ENCODE results near the gene PDE1A.

Gene PDE1A

DNA sequence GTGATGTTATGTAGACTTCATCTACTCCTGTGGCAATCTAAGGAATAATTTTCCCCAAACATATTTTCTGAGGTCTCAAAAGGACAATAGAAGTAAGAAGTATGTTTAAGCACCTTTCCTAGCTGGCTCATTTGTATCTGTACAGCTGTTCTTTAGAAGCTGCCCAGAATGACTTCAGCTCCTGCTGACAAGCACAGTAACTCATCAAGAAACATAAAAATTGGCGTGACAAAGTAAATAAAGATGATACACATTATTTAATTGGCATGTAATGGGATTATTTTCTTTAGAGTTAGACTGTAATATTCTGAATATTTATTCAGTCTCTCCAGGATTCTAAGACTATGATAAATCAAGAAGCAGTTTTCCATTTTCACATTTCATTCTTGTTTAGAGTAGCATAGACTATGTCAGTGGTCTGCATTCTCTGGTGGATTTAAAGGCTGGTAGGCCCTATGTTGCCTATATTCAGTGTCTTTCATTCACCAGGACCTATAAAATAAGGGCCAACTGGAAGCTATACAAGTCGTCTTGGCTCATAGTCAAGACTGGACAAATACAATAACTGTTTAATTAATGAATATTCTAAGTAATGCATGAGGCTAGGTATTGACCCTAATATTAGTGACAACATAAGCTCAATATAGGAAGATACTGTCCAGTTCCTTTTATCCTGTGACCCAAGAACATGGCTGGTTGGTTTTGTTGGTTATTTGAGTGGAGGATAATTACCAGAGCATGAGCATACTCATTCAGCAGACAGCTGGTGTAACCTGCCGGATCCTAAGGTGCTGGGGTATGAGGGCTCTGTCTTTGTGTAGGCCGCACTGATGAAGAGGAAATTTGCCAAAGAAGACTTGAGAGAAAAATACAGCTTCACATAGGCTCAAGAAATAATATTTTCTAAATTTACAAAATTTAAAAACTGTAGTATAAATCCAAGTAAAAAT lies 107.0 kb downstream of the PDE1A start:
- TF ChIP-seq, protein P1, sequence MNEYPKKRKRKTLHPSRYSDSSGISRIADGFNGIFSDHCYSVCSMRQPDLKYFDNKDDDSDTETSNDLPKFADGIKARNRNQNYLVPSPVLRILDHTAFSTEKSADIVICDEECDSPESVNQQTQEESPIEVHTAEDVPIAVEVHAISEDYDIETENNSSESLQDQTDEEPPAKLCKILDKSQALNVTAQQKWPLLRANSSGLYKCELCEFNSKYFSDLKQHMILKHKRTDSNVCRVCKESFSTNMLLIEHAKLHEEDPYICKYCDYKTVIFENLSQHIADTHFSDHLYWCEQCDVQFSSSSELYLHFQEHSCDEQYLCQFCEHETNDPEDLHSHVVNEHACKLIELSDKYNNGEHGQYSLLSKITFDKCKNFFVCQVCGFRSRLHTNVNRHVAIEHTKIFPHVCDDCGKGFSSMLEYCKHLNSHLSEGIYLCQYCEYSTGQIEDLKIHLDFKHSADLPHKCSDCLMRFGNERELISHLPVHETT (tag by site-specific recombination; IDR thresholded peaks at IDR 0.05), result no peak
- TF ChIP-seq ZNF366 (tag by site-specific recombination; conservative IDR thresholded peaks at IDR 0.05) (0 out of 2 replicates have a peak, but pooled peaks have one; percentile 16), ZNF2 (tag by site-specific recombination; IDR thresholded peaks at IDR 0.05) (no peak), ZEB2 (tag by site-specific recombination; IDR thresholded peaks at IDR 0.05) (peak; percentile 36; the same call in 1 of the 2 replicates), ZNF175 (tag by site-specific recombination; IDR thresholded peaks at IDR 0.05) (no peak)
- Histone ChIP-seq H3K9me3 (ENCODE audit: control insufficient read depth, insufficient read depth, low read depth, low read length) (no peaks in the 10 kb centered on the region), H3K4me3 (ENCODE audit: low read depth, low read length) (no peak overlapping the region), H3K4me1 (ENCODE audit: control insufficient read depth, insufficient read depth, low read length) (0 out of 2 replicates have a peak, but pooled peaks cover 2% of the 10 kb centered on the region), H3K36me3 (ENCODE audit: control insufficient read depth in 2 of 2, insufficient read depth in 1 of 2, low read length in 2 of 2) (no peaks in the 10 kb centered on the region), H3K27ac (ENCODE audit: extremely low read depth, low read depth, low read length) (no peak overlapping the region)
- ChIA-PET CTCF (interaction anchor here (0.7 to 1.0 kb wide), 2 partner anchors 329 to 1258 kb away, joined by 3 to 4 read pairs; no protein-coding TSS in a partner anchor), POLR2A (no interaction called here)

DNA sequence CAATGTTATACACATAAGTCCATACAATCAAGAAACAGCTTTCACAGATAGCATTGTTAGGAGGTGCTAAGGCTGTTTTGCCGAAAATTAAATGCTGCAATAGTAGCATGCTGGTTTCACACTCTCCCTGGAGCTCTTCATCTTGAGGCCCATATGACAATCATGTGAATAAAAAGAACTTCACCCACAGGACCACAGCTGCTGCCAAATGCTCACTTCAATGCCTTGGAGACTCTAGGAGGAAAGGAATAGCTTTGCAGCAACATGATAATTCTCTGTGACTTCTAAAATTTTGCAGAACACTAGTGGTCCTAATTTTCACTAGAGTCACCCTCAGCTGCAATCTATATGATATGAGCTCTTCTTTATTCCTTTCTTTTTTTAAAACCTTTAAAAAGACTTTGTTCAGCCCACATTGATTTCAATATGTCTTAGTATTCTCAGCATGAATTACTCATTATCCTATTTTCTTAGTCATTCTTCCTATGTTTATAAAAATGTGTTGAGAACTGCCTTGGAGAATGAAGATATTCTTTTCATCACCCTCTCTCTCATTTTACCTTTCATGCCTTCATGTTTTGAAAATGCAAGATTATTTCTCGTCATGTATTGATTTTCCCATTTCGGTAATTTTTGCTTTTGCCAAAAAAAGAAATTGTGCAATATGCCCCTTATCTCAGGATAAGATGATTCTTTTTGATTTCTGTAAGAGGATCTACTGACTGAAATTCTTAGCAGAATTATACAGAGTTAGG lies 108.2 kb downstream of the PDE1A start:
- no peak overlapping the region for H3K27ac ChIP-seq (ENCODE audit: extremely low read depth, low read depth, low read length)
- CTCF ChIA-PET, result no interaction called here
- no peak for TF ChIP-seq GLI2 (tag by site-specific recombination; IDR thresholded peaks at IDR 0.05; ENCODE audit: borderline replicate concordance, low read depth)
- TF ChIP-seq ZNF426 (tag by site-specific recombination; IDR thresholded peaks at IDR 0.05), result no peak
- no peak for TF ChIP-seq ZNF843 (tag by site-specific recombination; IDR thresholded peaks at IDR 0.05)
- TF ChIP-seq, protein P2, sequence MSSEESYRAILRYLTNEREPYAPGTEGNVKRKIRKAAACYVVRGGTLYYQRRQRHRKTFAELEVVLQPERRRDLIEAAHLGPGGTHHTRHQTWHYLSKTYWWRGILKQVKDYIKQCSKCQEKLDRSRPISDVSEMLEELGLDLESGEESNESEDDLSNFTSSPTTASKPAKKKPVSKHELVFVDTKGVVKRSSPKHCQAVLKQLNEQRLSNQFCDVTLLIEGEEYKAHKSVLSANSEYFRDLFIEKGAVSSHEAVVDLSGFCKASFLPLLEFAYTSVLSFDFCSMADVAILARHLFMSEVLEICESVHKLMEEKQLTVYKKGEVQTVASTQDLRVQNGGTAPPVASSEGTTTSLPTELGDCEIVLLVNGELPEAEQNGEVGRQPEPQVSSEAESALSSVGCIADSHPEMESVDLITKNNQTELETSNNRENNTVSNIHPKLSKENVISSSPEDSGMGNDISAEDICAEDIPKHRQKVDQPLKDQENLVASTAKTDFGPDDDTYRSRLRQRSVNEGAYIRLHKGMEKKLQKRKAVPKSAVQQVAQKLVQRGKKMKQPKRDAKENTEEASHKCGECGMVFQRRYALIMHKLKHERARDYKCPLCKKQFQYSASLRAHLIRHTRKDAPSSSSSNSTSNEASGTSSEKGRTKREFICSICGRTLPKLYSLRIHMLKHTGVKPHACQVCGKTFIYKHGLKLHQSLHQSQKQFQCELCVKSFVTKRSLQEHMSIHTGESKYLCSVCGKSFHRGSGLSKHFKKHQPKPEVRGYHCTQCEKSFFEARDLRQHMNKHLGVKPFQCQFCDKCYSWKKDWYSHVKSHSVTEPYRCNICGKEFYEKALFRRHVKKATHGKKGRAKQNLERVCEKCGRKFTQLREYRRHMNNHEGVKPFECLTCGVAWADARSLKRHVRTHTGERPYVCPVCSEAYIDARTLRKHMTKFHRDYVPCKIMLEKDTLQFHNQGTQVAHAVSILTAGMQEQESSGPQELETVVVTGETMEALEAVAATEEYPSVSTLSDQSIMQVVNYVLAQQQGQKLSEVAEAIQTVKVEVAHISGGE (tag by site-specific recombination; conservative IDR thresholded peaks at IDR 0.05; ENCODE audit: low read depth), result no peak
- TF ChIP-seq TRIM28 (IDR thresholded peaks at IDR 0.05; ENCODE audit: borderline replicate concordance, low read length), result no peak
- TF ChIP-seq ZNF132 (tag by site-specific recombination; IDR thresholded peaks at IDR 0.05; ENCODE audit: borderline replicate concordance), result no peak
- no peak for TF ChIP-seq FEZF1 (tag by site-specific recombination; IDR thresholded peaks at IDR 0.05)
- no peak for TF ChIP-seq ZNF175 (tag by site-specific recombination; IDR thresholded peaks at IDR 0.05)
- TF ChIP-seq, protein P3, sequence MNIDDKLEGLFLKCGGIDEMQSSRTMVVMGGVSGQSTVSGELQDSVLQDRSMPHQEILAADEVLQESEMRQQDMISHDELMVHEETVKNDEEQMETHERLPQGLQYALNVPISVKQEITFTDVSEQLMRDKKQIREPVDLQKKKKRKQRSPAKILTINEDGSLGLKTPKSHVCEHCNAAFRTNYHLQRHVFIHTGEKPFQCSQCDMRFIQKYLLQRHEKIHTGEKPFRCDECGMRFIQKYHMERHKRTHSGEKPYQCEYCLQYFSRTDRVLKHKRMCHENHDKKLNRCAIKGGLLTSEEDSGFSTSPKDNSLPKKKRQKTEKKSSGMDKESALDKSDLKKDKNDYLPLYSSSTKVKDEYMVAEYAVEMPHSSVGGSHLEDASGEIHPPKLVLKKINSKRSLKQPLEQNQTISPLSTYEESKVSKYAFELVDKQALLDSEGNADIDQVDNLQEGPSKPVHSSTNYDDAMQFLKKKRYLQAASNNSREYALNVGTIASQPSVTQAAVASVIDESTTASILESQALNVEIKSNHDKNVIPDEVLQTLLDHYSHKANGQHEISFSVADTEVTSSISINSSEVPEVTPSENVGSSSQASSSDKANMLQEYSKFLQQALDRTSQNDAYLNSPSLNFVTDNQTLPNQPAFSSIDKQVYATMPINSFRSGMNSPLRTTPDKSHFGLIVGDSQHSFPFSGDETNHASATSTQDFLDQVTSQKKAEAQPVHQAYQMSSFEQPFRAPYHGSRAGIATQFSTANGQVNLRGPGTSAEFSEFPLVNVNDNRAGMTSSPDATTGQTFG (tag by site-specific recombination; IDR thresholded peaks at IDR 0.05; ENCODE audit: borderline replicate concordance), result no peak
- TF ChIP-seq ZNF239 (tag by site-specific recombination; IDR thresholded peaks at IDR 0.05), result no peak
- TF ChIP-seq ZNF596 (tag by site-specific recombination; IDR thresholded peaks at IDR 0.05), result no peak
- H3K4me1 ChIP-seq (ENCODE audit: control insufficient read depth, insufficient read depth, low read length), result 0 out of 2 replicates have a peak, but pooled peaks cover 2% of the 10 kb centered on the region
- no peaks in the 10 kb centered on the region for H3K36me3 ChIP-seq (ENCODE audit: control insufficient read depth in 2 of 2, insufficient read depth in 1 of 2, low read length in 2 of 2)
- H3K4me3 ChIP-seq (ENCODE audit: low read depth, low read length), result no peak overlapping the region
- H3K9me3 ChIP-seq (ENCODE audit: control insufficient read depth, insufficient read depth, low read depth, low read length), result no peaks in the 10 kb centered on the region
- POLR2A ChIA-PET, result no interaction called here
